ENCODE measurements around the gene HMG20A. TPM values are rescaled to one million over a fixed set of nuclear protein-coding genes. Genes with fewer than 3 reads are reported as not detected.

Gene HMG20A
- 18.1 and 23.6 TPM in 2 replicates for total RNA-seq

GRCh38 chr15:77420610-77421369 lies at the start of gene HMG20A:
Gene HMG20A, plus strand, starts transcription at chr15:77420888. Its CDS starts 37,520 bp downstream, at chr15:77458408.

GRCh38 chr15:77419836-77420609 lies 665 bp upstream of the HMG20A start, which contains the start of gene PEAK1:
Gene PEAK1, minus strand, starts transcription at chr15:77420104. Its CDS starts 238,178 bp downstream, at chr15:77181926.

Other genes with a start within 250 kb of the HMG20A start
- 43.9 and 48.1 TPM in 2 replicates for gene PEAK1, start 784 bp upstream of the HMG20A start, total RNA-seq
- not detected in 2 replicates for gene LINGO1, start 212.0 kb downstream of the HMG20A start, total RNA-seq